ENCODE data around the gene ELL.

- TF ChIP-seq, protein P1, sequence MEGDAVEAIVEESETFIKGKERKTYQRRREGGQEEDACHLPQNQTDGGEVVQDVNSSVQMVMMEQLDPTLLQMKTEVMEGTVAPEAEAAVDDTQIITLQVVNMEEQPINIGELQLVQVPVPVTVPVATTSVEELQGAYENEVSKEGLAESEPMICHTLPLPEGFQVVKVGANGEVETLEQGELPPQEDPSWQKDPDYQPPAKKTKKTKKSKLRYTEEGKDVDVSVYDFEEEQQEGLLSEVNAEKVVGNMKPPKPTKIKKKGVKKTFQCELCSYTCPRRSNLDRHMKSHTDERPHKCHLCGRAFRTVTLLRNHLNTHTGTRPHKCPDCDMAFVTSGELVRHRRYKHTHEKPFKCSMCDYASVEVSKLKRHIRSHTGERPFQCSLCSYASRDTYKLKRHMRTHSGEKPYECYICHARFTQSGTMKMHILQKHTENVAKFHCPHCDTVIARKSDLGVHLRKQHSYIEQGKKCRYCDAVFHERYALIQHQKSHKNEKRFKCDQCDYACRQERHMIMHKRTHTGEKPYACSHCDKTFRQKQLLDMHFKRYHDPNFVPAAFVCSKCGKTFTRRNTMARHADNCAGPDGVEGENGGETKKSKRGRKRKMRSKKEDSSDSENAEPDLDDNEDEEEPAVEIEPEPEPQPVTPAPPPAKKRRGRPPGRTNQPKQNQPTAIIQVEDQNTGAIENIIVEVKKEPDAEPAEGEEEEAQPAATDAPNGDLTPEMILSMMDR (IDR thresholded peaks at IDR 0.05; ENCODE audit: insufficient read depth, low read depth, low read length), result no peak
- TF ChIP-seq EZH2 (IDR thresholded peaks at IDR 0.05; ENCODE audit: insufficient read depth, low read length), result no peak
Observed at GRCh38 chr19:18426416-18426767, 95.5 kb downstream of the ELL start.
